Activated T-helper 17 cell treated with anti-CD3 and anti-CD28 coated beads, Interleukin-2, amount 50 U/mL, for 72 hours (primary cell): ENCODE data around the gene CLECL1. TPM values are rescaled to one million over a fixed set of nuclear protein-coding genes. Genes with fewer than 3 reads are reported as not detected.

Experiments used
- ATAC-seq: fragments of 150-1000 bp; cut with Tn5 transposase; replicated peaks from 2 replicates; pipeline ENCODE4 v1.10.0; 2021; ENCODE audit warnings: mild to moderate bottlenecking, moderate library complexity
- H3K27ac Mint-ChIP-seq: one replicate; pipeline ENCODE4 v1.8.0; 2022; ENCODE audit warnings: mixed read lengths
- H3K27me3 Mint-ChIP-seq: one replicate; pipeline ENCODE4 v1.8.0; 2022; ENCODE audit warnings: mixed read lengths
- H3K36me3 Mint-ChIP-seq: one replicate; pipeline ENCODE4 v1.8.0; 2022; ENCODE audit warnings: low read depth, mild to moderate bottlenecking, mixed read lengths
- H3K4me1 Mint-ChIP-seq: one replicate; pipeline ENCODE4 v1.8.0; 2022; ENCODE audit warnings: mixed read lengths
- H3K4me3 Mint-ChIP-seq: one replicate; pipeline ENCODE4 v1.8.0; 2022; ENCODE audit warnings: mild to moderate bottlenecking, mixed read lengths
- H3K9me3 Mint-ChIP-seq: one replicate; pipeline ENCODE4 v1.8.0; 2022; ENCODE audit warnings: mixed read lengths
- total RNA-seq, 2 donors: library from RNA; stranded (reverse); gene quantifications; one replicate each; pipeline ENCODE4 v1.2.3, GENCODE V29; 2022

Gene CLECL1
- 1 to 10 TPM; 6.1 to 7.7 TPM for total RNA-seq

DNA sequence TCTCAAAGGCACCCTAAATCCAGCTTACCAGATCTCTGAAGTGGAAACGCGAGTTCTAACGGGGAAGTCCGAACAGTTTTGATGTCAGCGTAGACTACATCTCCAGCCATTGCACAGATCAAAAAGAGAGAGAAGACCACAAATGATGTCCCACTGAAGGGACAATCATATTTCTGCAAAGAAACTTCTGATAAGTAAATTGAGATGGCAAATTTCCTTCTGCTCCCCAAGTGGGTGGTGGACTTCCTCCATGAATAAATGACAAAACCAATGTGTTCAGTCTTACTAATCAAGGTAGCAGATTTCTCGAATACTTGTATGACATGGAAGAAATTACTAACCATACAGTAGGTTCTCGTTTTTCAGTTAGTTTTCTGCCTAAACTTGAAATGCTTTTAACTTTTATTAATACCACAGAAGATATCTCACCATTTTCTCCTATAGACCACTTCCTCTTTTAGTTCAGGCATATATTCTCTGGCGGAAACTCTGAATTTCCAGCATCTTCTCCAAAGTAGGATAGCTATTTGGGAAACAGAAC is at the start of gene CLECL1:
Gene CLECL1 (minus strand): TSS at position 177 of the 541 bp plus-strand sequence.
- peaks cover 22% of the 10 kb centered on the region for H3K4me1 Mint-ChIP-seq
- H3K9me3 Mint-ChIP-seq: no peaks in the 10 kb centered on the region
- H3K36me3 Mint-ChIP-seq: no peaks in the 10 kb centered on the region
- ATAC-seq: peak; percentile 93
- peak within 1 kb of the TSS; percentile 73 for H3K4me3 Mint-ChIP-seq
- no peaks in the 10 kb centered on the region for H3K27me3 Mint-ChIP-seq
- peak within 1 kb of the TSS; percentile 74 for H3K27ac Mint-ChIP-seq

DNA sequence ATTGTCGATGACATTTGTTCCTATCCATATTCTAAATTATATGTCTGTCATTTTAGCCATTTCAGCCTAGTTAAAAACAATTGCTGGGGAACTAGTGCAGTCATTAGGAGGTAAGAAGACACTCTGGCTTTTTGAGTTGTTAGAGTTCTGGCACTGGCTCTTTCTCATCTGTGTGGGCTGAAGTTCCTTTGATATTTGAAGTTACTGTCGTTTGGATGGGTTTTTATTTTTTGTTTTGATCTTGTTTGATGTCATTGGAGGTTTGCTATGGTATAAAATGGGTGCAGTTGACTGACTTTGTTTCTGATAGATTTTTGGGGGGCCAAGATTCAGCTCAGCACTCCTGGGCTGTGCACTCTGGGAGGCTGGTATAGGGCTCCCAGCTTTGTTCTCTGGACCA is 48.5 kb upstream of the CLECL1 start:
- Mint-ChIP-seq H3K4me1 (peaks cover 30% of the 10 kb centered on the region), H3K4me3 (peak overlapping the region; percentile 25), H3K9me3 (no peaks in the 10 kb centered on the region), H3K27me3 (no peaks in the 10 kb centered on the region), H3K27ac (no peak overlapping the region), H3K36me3 (no peaks in the 10 kb centered on the region)
- no peak for ATAC-seq

DNA sequence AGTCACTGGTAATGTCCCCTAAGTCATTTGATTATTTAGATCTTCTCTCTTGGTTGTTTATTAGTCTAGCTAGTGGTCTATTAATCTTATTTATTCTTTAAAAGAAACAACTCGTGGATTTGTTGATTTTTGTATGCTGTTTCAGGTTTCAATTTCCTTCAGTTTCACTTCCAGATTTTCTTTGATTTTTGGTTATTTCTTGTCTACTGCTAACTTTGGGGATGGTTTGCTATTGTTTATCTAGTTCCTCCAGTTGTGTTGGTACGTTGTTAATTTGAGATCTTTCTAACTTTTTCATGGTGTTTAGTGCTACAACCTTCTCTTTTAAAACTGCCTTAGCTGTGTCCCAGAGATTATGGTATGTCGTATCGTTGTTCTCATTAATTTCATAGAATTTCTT is 46.3 kb upstream of the CLECL1 start:
- ATAC-seq: no peak
- Mint-ChIP-seq H3K9me3 (no peaks in the 10 kb centered on the region), H3K4me1 (peaks cover 48% of the 10 kb centered on the region), H3K27me3 (no peaks in the 10 kb centered on the region), H3K36me3 (no peaks in the 10 kb centered on the region), H3K27ac (no peak overlapping the region), H3K4me3 (peak overlapping the region; percentile 28)

DNA sequence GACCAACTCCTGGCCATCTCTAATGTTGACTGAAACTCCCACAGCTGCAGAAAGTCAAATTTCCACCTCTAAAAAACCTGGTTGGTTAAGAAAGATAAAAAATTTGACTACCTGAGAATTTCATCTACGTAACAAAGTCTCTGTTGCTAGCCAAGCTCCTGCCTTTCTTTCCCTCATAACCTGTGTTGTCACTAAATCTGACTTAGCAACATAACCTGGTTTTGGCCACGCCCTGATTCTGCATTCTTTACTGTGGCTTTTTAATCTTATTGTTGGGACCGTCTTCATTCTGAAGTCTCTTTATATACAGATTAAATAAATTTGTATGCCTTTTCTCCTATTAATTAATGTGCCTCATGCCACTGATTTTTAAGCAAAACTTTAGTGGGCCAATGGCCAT is 43.9 kb upstream of the CLECL1 start:
- Mint-ChIP-seq H3K36me3 (no peaks in the 10 kb centered on the region), H3K9me3 (peaks cover 2% of the 10 kb centered on the region), H3K27me3 (no peaks in the 10 kb centered on the region), H3K27ac (no peak overlapping the region), H3K4me3 (peak overlapping the region; percentile 63), H3K4me1 (peaks cover 61% of the 10 kb centered on the region)
- ATAC-seq: peak; percentile 37

DNA sequence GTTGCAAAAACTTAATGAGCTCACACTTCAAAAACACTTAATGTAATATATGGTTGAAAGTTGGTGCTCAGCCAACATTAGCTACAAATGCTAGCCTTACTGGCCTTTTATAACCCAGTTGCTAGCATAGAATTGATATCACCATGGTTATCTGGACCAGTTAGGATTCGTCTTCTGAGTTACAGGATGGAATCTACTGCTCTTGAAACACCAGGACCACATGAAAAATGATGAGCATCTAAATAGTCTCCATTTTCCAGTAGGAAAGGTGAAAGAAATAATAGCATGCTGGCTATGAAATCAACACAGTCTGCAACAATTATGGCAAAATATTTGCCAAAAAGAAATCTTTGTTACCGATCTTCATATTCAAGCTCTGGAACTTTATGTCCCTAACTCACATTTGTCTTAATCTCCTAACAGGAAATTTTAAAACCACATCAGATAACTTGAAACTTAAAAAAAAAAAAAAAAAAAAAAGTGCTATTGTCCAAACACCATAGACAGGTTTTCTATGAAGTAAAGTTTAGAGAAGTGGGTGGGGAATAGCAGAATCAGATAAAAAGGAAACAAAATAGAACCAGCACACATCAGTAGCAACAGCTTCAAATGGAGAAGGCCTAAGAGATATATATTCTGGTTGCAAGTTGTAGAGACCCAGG is 40.5 kb upstream of the CLECL1 start:
- H3K4me1 Mint-ChIP-seq: peaks cover 58% of the 10 kb centered on the region
- no peak for ATAC-seq
- no peaks in the 10 kb centered on the region for H3K36me3 Mint-ChIP-seq
- peak overlapping the region; percentile 63 for H3K4me3 Mint-ChIP-seq
- H3K27ac Mint-ChIP-seq: no peak overlapping the region
- H3K27me3 Mint-ChIP-seq: no peaks in the 10 kb centered on the region
- peaks cover 4% of the 10 kb centered on the region for H3K9me3 Mint-ChIP-seq

DNA sequence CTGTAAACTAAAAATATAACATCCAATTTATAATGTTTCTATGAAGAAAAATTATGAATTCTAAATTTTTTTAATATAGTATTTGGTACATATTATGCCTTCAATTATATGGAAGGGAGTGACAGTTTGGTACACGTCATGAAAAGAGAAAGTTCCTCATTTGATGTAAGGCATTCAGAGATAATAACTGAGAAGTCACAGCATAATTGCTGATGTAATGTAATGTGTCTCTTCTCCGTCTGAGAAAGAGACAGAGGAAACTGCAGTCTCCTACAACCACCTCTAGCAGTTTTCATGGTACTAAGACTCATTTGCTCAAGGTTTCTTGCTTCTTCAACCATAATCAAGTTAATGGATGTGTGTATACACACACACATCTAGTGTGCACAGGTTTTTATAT is 30.1 kb upstream of the CLECL1 start:
- no peak for ATAC-seq
- Mint-ChIP-seq H3K4me1 (peaks cover 47% of the 10 kb centered on the region), H3K36me3 (peaks cover 48% of the 10 kb centered on the region), H3K27ac (peak overlapping the region; percentile 98), H3K4me3 (peak overlapping the region; percentile 96), H3K9me3 (peaks cover 5% of the 10 kb centered on the region), H3K27me3 (no peaks in the 10 kb centered on the region)

DNA sequence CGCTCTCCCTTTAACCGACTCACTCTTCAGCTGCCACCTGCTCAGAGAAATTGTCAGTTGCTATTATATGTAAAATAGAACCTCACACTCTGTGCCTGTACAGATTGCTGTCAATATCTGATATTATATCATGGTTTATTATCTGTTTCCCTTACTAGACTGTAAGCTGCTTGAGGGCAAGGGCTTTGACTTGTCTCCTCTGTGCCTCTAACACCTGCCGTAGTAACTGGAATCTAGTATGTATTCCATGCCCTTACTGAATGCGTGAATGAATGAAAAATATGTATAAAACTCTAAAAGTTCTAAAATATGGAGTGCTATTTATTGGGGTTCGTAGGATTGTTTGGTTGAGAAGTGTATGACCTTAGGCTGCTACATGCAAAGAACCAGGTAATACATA is 29.5 kb upstream of the CLECL1 start:
- ATAC-seq: no peak
- Mint-ChIP-seq H3K36me3 (peaks cover 54% of the 10 kb centered on the region), H3K27ac (peak overlapping the region; percentile 98), H3K9me3 (peaks cover 5% of the 10 kb centered on the region), H3K27me3 (no peaks in the 10 kb centered on the region), H3K4me1 (peaks cover 50% of the 10 kb centered on the region), H3K4me3 (peak overlapping the region; percentile 96)

DNA sequence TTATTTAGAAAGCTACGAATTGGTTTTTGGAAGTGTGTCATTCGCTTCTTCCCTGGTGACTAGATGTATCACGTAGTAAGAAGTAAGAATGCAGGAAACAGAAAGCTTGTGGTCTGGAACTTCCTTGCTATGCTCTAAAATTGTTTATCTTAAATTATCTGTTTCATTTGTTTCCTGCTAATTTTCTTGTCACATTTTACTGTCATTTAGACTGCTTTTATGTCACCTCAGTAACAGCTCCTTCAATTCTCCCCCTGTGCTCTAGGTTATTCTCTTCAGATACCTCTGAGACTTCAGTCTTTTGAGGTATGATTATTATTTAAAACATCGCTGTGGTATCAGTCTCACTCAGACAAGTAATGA is 28.5 kb upstream of the CLECL1 start:
- Mint-ChIP-seq H3K4me1 (peaks cover 46% of the 10 kb centered on the region), H3K27me3 (no peaks in the 10 kb centered on the region), H3K4me3 (peak overlapping the region; percentile 96), H3K9me3 (peaks cover 5% of the 10 kb centered on the region), H3K36me3 (peaks cover 64% of the 10 kb centered on the region), H3K27ac (peak overlapping the region; percentile 98)
- peak; percentile 28 for ATAC-seq

DNA sequence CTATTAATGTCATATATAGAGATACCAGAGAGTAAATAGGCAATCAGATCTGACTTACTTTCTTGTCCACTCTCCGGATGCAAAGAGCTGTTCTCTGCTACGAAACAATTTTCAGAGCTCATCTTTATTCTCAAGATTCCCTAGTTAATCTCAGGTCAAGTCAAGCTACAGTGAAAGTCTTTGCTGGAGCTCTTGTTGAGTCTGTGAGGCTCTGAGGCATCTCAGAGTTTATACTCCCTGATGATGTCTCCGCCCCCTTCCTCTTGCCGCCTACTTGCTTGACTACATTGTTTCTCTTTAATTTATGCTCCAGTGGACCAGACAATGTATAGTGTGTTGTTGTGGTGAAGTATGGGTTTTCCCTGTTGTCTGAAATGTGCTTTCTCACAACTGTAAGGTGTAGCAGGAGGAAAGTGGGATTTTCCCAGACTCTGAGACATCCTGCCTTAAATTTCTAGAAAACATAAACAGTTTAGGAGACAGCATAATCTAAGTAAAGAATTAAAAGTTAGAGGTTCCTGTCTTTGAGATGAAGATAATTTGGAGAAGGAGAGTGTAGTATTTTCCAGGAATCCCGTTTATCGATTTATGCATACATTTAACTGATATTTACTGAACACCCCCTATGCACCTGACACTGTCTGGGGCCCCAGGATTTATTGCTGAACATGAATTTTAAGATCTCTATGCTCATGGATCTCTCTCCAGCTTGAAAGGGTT is 28.0 kb upstream of the CLECL1 start, which contains the start of gene CD69:
Gene CD69 (minus strand): TSS at position 203 of the 720 bp plus-strand sequence. CDS start 81 bp downstream, at position 122.
- Mint-ChIP-seq H3K9me3 (peaks cover 5% of the 10 kb centered on the region), H3K4me3 (peak within 1 kb of the TSS; percentile 96), H3K27ac (peak within 1 kb of the TSS; percentile 98), H3K4me1 (peaks cover 51% of the 10 kb centered on the region), H3K36me3 (peaks cover 69% of the 10 kb centered on the region), H3K27me3 (no peaks in the 10 kb centered on the region)
- ATAC-seq: peak; percentile 62

DNA sequence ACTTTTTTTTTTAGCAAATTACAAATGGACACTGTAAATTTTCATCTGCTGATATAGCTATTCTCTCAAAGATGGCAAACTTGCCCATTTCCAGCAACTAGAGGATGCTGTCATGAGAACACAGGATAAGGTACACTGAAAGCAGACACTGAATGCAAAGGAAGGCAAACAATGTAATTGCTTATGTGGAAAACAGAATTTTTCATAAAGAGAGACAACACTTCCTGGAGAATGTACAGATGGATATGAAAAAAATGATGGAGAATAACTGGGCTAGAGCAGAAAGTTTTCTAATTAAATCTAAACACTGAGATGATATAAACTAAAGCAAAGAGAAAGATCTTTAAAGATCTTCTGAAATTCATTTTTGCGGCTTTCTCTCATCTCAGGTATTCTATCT is 27.2 kb upstream of the CLECL1 start:
- peaks cover 73% of the 10 kb centered on the region for H3K36me3 Mint-ChIP-seq
- peaks cover 51% of the 10 kb centered on the region for H3K4me1 Mint-ChIP-seq

DNA sequence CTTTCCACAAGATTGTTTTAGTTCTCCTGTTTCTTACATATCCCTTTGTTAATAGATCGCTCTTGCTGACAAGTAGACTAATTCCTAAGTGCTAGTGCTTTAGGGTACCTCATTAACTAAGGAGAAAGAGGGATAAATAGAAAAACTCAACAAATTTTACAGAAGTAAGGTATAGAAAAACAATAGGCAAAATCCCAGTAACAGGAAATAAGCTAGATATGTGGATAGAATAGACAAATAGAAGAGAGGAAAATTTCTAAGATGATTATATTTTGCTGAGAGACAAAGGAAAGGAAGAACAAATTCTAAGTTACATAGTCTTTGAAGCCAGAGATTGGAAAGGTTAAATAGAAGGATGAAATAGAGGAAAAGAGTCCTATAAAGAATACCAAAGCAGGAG is 26.8 kb upstream of the CLECL1 start:
- Mint-ChIP-seq H3K4me3 (peak overlapping the region; percentile 96), H3K4me1 (peaks cover 47% of the 10 kb centered on the region), H3K9me3 (peaks cover 5% of the 10 kb centered on the region), H3K36me3 (peaks cover 73% of the 10 kb centered on the region), H3K27me3 (no peaks in the 10 kb centered on the region), H3K27ac (peak overlapping the region; percentile 98)
- no peak for ATAC-seq

More for the DNA sequence above, 27.2 kb upstream of the CLECL1 start:
- Mint-ChIP-seq H3K27me3 (no peaks in the 10 kb centered on the region), H3K9me3 (peaks cover 5% of the 10 kb centered on the region), H3K27ac (peak overlapping the region; percentile 98), H3K4me3 (peak overlapping the region; percentile 96)
- ATAC-seq: no peak

DNA sequence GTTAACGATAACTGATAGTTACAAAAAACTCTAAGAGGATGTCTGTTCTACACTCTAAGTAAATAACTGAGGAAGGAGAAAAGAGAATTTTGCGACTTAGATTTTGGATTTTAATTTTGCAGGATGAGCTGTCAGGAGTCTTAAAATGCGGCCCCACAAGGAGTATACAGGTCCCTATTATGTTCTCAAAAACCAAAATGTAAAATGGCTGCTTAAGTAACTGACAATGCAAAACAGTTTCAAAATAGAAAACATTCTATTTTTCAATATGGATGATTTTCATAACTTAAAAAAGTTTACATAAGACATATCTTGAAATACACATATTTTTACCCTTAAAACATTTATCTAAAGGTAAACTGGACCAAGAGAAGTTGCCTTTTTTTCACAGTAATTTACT is 25.2 kb upstream of the CLECL1 start:
- ATAC-seq: no peak
- H3K9me3 Mint-ChIP-seq: peaks cover 5% of the 10 kb centered on the region
- peaks cover 45% of the 10 kb centered on the region for H3K4me1 Mint-ChIP-seq
- peak overlapping the region; percentile 98 for H3K27ac Mint-ChIP-seq
- no peaks in the 10 kb centered on the region for H3K27me3 Mint-ChIP-seq
- H3K4me3 Mint-ChIP-seq: peak overlapping the region; percentile 96
- H3K36me3 Mint-ChIP-seq: peaks cover 86% of the 10 kb centered on the region

DNA sequence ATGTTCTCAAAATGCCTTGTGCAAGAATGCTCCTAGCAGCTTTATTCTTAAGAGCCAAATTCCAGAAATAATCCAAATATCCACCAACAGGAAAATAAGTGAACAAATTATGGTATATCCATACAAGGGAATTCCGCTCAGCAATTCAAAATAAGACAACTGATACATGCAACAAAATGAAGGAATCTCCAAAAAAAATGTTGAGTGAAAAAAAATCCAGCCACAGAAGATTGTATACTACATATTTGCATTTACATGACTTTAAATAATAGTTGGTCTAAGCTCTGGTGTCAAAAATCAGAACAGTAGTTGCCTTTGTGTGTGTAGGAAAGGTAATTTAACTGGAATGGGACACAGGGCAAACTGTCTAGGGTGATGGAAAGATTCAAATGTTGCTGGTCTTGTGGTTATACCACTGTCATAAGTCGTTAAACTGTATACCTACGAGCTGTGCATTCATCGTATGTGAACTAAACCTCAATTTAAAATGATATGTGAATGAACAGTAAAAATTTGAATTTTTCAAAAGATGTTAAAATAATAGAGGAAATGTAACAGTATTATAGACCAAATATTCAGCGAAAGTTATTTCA is 24.6 kb upstream of the CLECL1 start:
- peaks cover 5% of the 10 kb centered on the region for H3K9me3 Mint-ChIP-seq
- peak overlapping the region; percentile 96 for H3K4me3 Mint-ChIP-seq
- H3K4me1 Mint-ChIP-seq: peaks cover 42% of the 10 kb centered on the region
- ATAC-seq: no peak
- H3K27me3 Mint-ChIP-seq: no peaks in the 10 kb centered on the region
- H3K27ac Mint-ChIP-seq: peak overlapping the region; percentile 98
- H3K36me3 Mint-ChIP-seq: peaks cover 92% of the 10 kb centered on the region

DNA sequence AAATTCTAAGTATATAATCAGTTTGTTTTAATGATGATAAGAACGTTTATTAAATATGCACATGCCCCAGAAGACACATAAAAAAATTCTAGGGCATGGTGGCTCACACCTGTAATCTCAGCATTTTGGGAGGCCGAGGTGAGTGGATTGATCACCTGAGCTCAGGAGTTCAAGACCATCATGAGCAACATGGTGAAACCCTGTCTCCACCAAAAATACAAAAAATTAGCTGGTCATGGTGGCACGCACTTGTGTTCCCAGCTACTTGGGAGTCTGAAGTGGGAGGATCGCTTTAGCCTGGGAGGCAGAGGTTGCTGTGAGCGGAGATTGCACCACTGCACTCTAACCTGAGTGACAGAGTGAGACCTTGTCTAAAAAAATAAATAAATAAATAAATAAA is 23.8 kb upstream of the CLECL1 start:
- Mint-ChIP-seq H3K27ac (peak overlapping the region; percentile 98), H3K9me3 (no peaks in the 10 kb centered on the region), H3K27me3 (no peaks in the 10 kb centered on the region), H3K36me3 (peaks cover 96% of the 10 kb centered on the region), H3K4me1 (peaks cover 34% of the 10 kb centered on the region), H3K4me3 (peak overlapping the region; percentile 96)
- no peak for ATAC-seq
